ENCODE measurements around the gene IL1B.

GRCh38 chr2:112813280-112813966, 23.2 kb downstream of the IL1B start:
- no peak for TF ChIP-seq CTCF (IDR thresholded peaks at IDR 0.05)
- no peak for TF ChIP-seq POLR2AphosphoS5 (IDR thresholded peaks at IDR 0.05)
- TF ChIP-seq POLR2A (IDR thresholded peaks at IDR 0.05): no peak
- no peak for TF ChIP-seq EP300 (IDR thresholded peaks at IDR 0.05)
